Caki2 (cell line): ENCODE results near the gene EBF3. TPM values are rescaled to one million over a fixed set of nuclear protein-coding genes. Genes with fewer than 3 reads are reported as not detected.
A peak's percentile ranks its signal among the peaks of the same experiment; 100 is the strongest.

Experiments
- DNase-seq: peaks from one replicate; pipeline ENCODE4 v3.0.0-alpha.2; 2015; ENCODE audit warnings: low read depth
- in situ Hi-C: cut with HindIII; loops from 2 replicates; pipeline ENCODE4 v1.10.0; 2016; ENCODE audit warnings: low sequenced_read_pairs, low pct_unique_long_range_greater_than_20kb, mixed read lengths
- total RNA-seq: library from RNA; depleted of rRNA; stranded (reverse); fragments of >200 nt; shearing (Covaris generic); gene quantifications from 2 replicates; pipeline ENCODE4 v1.2.3, GENCODE V29; 2014; ENCODE audit warnings: low replicate concordance

EBF3 gene
- total RNA-seq, 1 experiment from 2014 or later: not detected

GRCh38 chr10:129854796-129855705 is 109.0 kb downstream of the EBF3 start:
- in situ Hi-C loops: no loop called here
- DNase-seq: no peak

- in situ Hi-C loops: no loop called here
Measured at GRCh38 chr10:129854158-129854557, 109.9 kb downstream of the EBF3 start.

GRCh38 chr10:129853562-129853903 is 110.5 kb downstream of the EBF3 start:
- in situ Hi-C loops: no loop called here
- peak; percentile 59 for DNase-seq

More at GRCh38 chr10:129854158-129854557, 109.9 kb downstream of the EBF3 start:
- DNase-seq: no peak

- in situ Hi-C loops: no loop called here
- DNase-seq: peak; percentile 2
Measured at GRCh38 chr10:129852829-129853561, 111.1 kb downstream of the EBF3 start.

GRCh38 chr10:129851941-129852640 is 112.0 kb downstream of the EBF3 start:
- in situ Hi-C loops: no loop called here
- DNase-seq: peak; percentile 54

- no peak for DNase-seq
- in situ Hi-C loops: no loop called here
Measured at GRCh38 chr10:129850790-129851189, 113.3 kb downstream of the EBF3 start.

GRCh38 chr10:129850316-129850715 is 113.8 kb downstream of the EBF3 start:
- in situ Hi-C loops: no loop called here
- DNase-seq: no peak

- no peak for DNase-seq
- in situ Hi-C loops: no loop called here
Measured at GRCh38 chr10:129849853-129850252, 114.2 kb downstream of the EBF3 start.

- in situ Hi-C loops: no loop called here
- no peak for DNase-seq
Measured at GRCh38 chr10:129849452-129849750, 114.7 kb downstream of the EBF3 start.

- in situ Hi-C loops: no loop called here
- DNase-seq: no peak
Measured at GRCh38 chr10:129848696-129849451, 115.2 kb downstream of the EBF3 start.

GRCh38 chr10:129847741-129848483 is 116.2 kb downstream of the EBF3 start:
- in situ Hi-C loops: no loop called here
- no peak for DNase-seq

GRCh38 chr10:129846991-129847391 is 117.1 kb downstream of the EBF3 start:
- no peak for DNase-seq
- in situ Hi-C loops: no loop called here

GRCh38 chr10:129845111-129845753 is 118.8 kb downstream of the EBF3 start:
- in situ Hi-C loops: no loop called here
- no peak for DNase-seq

- DNase-seq: no peak
- in situ Hi-C loops: no loop called here
Measured at GRCh38 chr10:129844216-129844766, 119.8 kb downstream of the EBF3 start.

- no peak for DNase-seq
- in situ Hi-C loops: no loop called here
Measured at GRCh38 chr10:129843702-129844101, 120.4 kb downstream of the EBF3 start.

- in situ Hi-C loops: no loop called here
- DNase-seq: no peak
Measured at GRCh38 chr10:129843131-129843541, 120.9 kb downstream of the EBF3 start.

- in situ Hi-C loops: no loop called here
Measured at GRCh38 chr10:129842031-129842430, 122.0 kb downstream of the EBF3 start.

More at GRCh38 chr10:129842031-129842430, 122.0 kb downstream of the EBF3 start:
- no peak for DNase-seq
